ENCODE results near the gene RBMY1D.
"Not testable (repeated sequence)": the region's sequence is repeated elsewhere in the genome, so short reads cannot be mapped to it uniquely, and the experiment has no call there.

DNA sequence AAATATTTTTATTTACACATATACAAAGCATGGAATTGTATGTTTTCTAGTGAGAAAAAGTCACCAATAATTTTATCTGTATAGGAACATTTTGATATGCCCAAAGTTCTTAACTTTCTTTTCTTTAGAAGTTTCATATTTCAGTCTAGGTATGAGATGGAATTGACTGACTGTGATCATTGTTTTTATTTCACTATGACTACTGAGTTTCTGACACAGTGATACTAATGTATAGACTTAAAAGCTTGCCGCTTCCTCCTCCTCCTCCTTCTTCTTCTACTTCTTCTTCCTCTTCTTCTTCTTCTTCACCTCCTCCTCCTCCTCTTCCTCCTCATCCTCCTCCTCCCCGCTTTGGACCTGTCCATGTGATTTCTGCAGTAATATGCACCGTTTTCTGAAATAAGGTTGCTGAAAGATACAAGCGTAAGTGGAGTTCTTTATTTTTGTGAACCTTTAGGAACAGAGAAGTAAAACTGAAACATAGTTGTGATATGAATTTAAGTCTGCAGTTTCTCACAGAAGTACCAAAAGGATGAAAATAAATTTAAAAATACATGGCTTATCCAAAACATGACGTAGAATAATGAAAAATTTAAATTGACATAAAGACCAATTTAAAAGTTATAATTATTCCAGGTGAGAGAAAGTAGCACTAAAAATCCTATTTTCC is 24.8 kb downstream of the RBMY1D start:
- TF ChIP-seq, protein P1, sequence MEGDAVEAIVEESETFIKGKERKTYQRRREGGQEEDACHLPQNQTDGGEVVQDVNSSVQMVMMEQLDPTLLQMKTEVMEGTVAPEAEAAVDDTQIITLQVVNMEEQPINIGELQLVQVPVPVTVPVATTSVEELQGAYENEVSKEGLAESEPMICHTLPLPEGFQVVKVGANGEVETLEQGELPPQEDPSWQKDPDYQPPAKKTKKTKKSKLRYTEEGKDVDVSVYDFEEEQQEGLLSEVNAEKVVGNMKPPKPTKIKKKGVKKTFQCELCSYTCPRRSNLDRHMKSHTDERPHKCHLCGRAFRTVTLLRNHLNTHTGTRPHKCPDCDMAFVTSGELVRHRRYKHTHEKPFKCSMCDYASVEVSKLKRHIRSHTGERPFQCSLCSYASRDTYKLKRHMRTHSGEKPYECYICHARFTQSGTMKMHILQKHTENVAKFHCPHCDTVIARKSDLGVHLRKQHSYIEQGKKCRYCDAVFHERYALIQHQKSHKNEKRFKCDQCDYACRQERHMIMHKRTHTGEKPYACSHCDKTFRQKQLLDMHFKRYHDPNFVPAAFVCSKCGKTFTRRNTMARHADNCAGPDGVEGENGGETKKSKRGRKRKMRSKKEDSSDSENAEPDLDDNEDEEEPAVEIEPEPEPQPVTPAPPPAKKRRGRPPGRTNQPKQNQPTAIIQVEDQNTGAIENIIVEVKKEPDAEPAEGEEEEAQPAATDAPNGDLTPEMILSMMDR (IDR thresholded peaks at IDR 0.05) = not testable (repeated sequence)
- not testable (repeated sequence) for TF ChIP-seq ZFX (IDR thresholded peaks at IDR 0.05; ENCODE audit: borderline replicate concordance)
